CD8-positive, alpha-beta memory T cell (primary cell): ENCODE data around the gene ASGR1. TPM values are rescaled to one million over a fixed set of nuclear protein-coding genes. Genes with fewer than 3 reads are reported as not detected.

Source experiments
- polyA plus RNA-seq: library from polyadenylated mRNA; unstranded; fragments of 300-500 nt; fragmentation: Illumina TruSeq; gene quantifications from one replicate; pipeline ENCODE4 v1.2.3, GENCODE V29; 2021
- total RNA-seq, 2 experiments: library from RNA; stranded (reverse); gene quantifications; one replicate each; pipeline ENCODE4 v1.2.3, GENCODE V29; 2021

ASGR1 gene
- total and polyA plus RNA-seq, 3 experiments from 2014 or later: 0.46 to 0.55 TPM; not detected in 1

Other genes with a start within 250 kb of the ASGR1 start
- gene ALOX12, start 183.3 kb downstream of the ASGR1 start, total RNA-seq: not detected
- gene ALOX12, start 183.3 kb downstream of the ASGR1 start, polyA plus RNA-seq: 0.47 TPM
- 100 to 1,000 TPM; 160 to 169 TPM for gene RNASEK, start 166.7 kb downstream of the ASGR1 start, total RNA-seq
- 795 TPM for gene RNASEK, start 166.7 kb downstream of the ASGR1 start, polyA plus RNA-seq
- under 1 TPM; 0.24 to 0.59 TPM for gene BCL6B, start 156.3 kb downstream of the ASGR1 start, total RNA-seq
- 0.09 TPM for gene BCL6B, start 156.3 kb downstream of the ASGR1 start, polyA plus RNA-seq
- gene SLC16A13, start 143.4 kb downstream of the ASGR1 start, total RNA-seq: 1 to 10 TPM; 7.7 to 8.1 TPM
- gene SLC16A13, start 143.4 kb downstream of the ASGR1 start, polyA plus RNA-seq: 1.4 TPM
- gene SLC16A11, start 135.3 kb downstream of the ASGR1 start, total RNA-seq: 1 to 10 TPM; 1.3 to 1.8 TPM
- gene SLC16A11, start 135.3 kb downstream of the ASGR1 start, polyA plus RNA-seq: 1.6 TPM
- under 1 TPM; 0.33 to 0.42 TPM for gene CLEC10A, start 99.1 kb downstream of the ASGR1 start, total RNA-seq
- gene CLEC10A, start 99.1 kb downstream of the ASGR1 start, polyA plus RNA-seq: not detected
- gene ASGR2, start 64.5 kb downstream of the ASGR1 start, total RNA-seq: not detected
- not detected for gene ASGR2, start 64.5 kb downstream of the ASGR1 start, polyA plus RNA-seq
- gene DLG4, start 40.5 kb upstream of the ASGR1 start, total RNA-seq: 1 to 10 TPM; 3.5 to 4.4 TPM
- 0.45 TPM for gene DLG4, start 40.5 kb upstream of the ASGR1 start, polyA plus RNA-seq
- 100 to 1,000 TPM; 281 to 288 TPM for gene ACADVL, start 40.6 kb upstream of the ASGR1 start, total RNA-seq
- 109 TPM for gene ACADVL, start 40.6 kb upstream of the ASGR1 start, polyA plus RNA-seq
- 10 to 100 TPM; 61.8 to 65.5 TPM for gene DVL2, start 55.1 kb upstream of the ASGR1 start, total RNA-seq
- gene DVL2, start 55.1 kb upstream of the ASGR1 start, polyA plus RNA-seq: 24.0 TPM
- 10 to 100 TPM; 48.0 to 51.9 TPM for gene PHF23, start 60.1 kb upstream of the ASGR1 start, total RNA-seq
- 25.8 TPM for gene PHF23, start 60.1 kb upstream of the ASGR1 start, polyA plus RNA-seq
- 100 to 1,000 TPM; 156 to 165 TPM for gene GABARAP, start 63.1 kb upstream of the ASGR1 start, total RNA-seq
- 914 TPM for gene GABARAP, start 63.1 kb upstream of the ASGR1 start, polyA plus RNA-seq
- gene CTDNEP1, start 72.4 kb upstream of the ASGR1 start, total RNA-seq: 100 to 1,000 TPM; 224 to 240 TPM
- gene CTDNEP1, start 72.4 kb upstream of the ASGR1 start, polyA plus RNA-seq: 57.1 TPM
- 100 to 1,000 TPM; 106 to 111 TPM for gene ELP5, start 72.8 kb upstream of the ASGR1 start, total RNA-seq
- gene ELP5, start 72.8 kb upstream of the ASGR1 start, polyA plus RNA-seq: 84.8 TPM
- gene CLDN7, start 83.1 kb upstream of the ASGR1 start, total RNA-seq: 1 to 10 TPM in 1 of 2 experiments, under 1 TPM in 1; 0.63 to 1.1 TPM
- 2.1 TPM for gene CLDN7, start 83.1 kb upstream of the ASGR1 start, polyA plus RNA-seq
- under 1 TPM; 0.18 to 0.24 TPM for gene SLC2A4, start 102.3 kb upstream of the ASGR1 start, total RNA-seq
- not detected for gene SLC2A4, start 102.3 kb upstream of the ASGR1 start, polyA plus RNA-seq
- under 1 TPM; 0.07 to 0.26 TPM for gene YBX2, start 115.3 kb upstream of the ASGR1 start, total RNA-seq
- not detected for gene YBX2, start 115.3 kb upstream of the ASGR1 start, polyA plus RNA-seq
- 1,000 to 10,000 TPM; 1,533 to 1,595 TPM for gene EIF5A, start 128.3 kb upstream of the ASGR1 start, total RNA-seq
- gene EIF5A, start 128.3 kb upstream of the ASGR1 start, polyA plus RNA-seq: 230 TPM
- 10 to 100 TPM; 81.1 to 85.2 TPM for gene GPS2, start 136.0 kb upstream of the ASGR1 start, total RNA-seq
- gene GPS2, start 136.0 kb upstream of the ASGR1 start, polyA plus RNA-seq: 116 TPM
- gene NEURL4, start 150.0 kb upstream of the ASGR1 start, total RNA-seq: 10 to 100 TPM; 60.1 to 60.7 TPM
- gene NEURL4, start 150.0 kb upstream of the ASGR1 start, polyA plus RNA-seq: 2.7 TPM
- 100 to 1,000 TPM; 216 to 225 TPM for gene ACAP1, start 157.2 kb upstream of the ASGR1 start, total RNA-seq
- 274 TPM for gene ACAP1, start 157.2 kb upstream of the ASGR1 start, polyA plus RNA-seq
- 1 to 10 TPM; 4.6 to 5.1 TPM for gene KCTD11, start 172.8 kb upstream of the ASGR1 start, total RNA-seq
- gene KCTD11, start 172.8 kb upstream of the ASGR1 start, polyA plus RNA-seq: 1.9 TPM
- not detected for gene TMEM95, start 175.8 kb upstream of the ASGR1 start, total RNA-seq
- not detected for gene TMEM95, start 175.8 kb upstream of the ASGR1 start, polyA plus RNA-seq
- 1 to 10 TPM; 4.4 to 5.8 TPM for gene TNK1, start 201.7 kb upstream of the ASGR1 start, total RNA-seq
- 3.1 TPM for gene TNK1, start 201.7 kb upstream of the ASGR1 start, polyA plus RNA-seq
- 10 to 100 TPM; 79.1 to 81.6 TPM for gene PLSCR3, start 215.2 kb upstream of the ASGR1 start, total RNA-seq
- gene PLSCR3, start 215.2 kb upstream of the ASGR1 start, polyA plus RNA-seq: 152 TPM
- 10 to 100 TPM; 45.4 to 51.4 TPM for gene TMEM256, start 224.7 kb upstream of the ASGR1 start, total RNA-seq
- gene TMEM256, start 224.7 kb upstream of the ASGR1 start, polyA plus RNA-seq: 62.4 TPM
- gene NLGN2, start 228.5 kb upstream of the ASGR1 start, total RNA-seq: 1 to 10 TPM; 5.6 to 6.6 TPM
- 0.06 TPM for gene NLGN2, start 228.5 kb upstream of the ASGR1 start, polyA plus RNA-seq
- not detected for gene SPEM1, start 241.0 kb upstream of the ASGR1 start, total RNA-seq
- gene SPEM1, start 241.0 kb upstream of the ASGR1 start, polyA plus RNA-seq: not detected
- not detected for gene SPEM2, start 246.2 kb upstream of the ASGR1 start, total RNA-seq
- gene SPEM2, start 246.2 kb upstream of the ASGR1 start, polyA plus RNA-seq: not detected
- not detected for gene SPEM3, start 249.5 kb upstream of the ASGR1 start, total RNA-seq
- gene SPEM3, start 249.5 kb upstream of the ASGR1 start, polyA plus RNA-seq: not detected